Body of pancreas (tissue), 4 donors: ENCODE data around the gene BCL2L2. TPM values are rescaled to one million over a fixed set of nuclear protein-coding genes. Genes with fewer than 3 reads are reported as not detected.
A peak's percentile ranks its signal among the peaks of the same experiment; 100 is the strongest.

Source experiments
- ATAC-seq: fragments of 150-250 bp; one replicate; pipeline ENCODE4 v1.9.1; 2016
- DNase-seq, 4 donors: peaks; one replicate each; pipeline ENCODE4 v3.0.0-alpha.2; 2019
- H3K27ac ChIP-seq, 4 donors: fragments of 200-600 bp; sonication (generic); 1 replicate in 3 of 4; 2 replicates in 1 of 4; pipeline versions ENCODE4 v1.5.1 to v1.6.1; 2016 to 2019; ENCODE audit warnings: mild to moderate bottlenecking in 1 of 4, mixed read lengths in 1 of 4, moderate library complexity in 1 of 4
- H3K27me3 ChIP-seq, 2 donors: fragments of 200-600 bp; sonication (generic); one replicate each; pipeline ENCODE4 v1.6.0; 2016; ENCODE audit warnings: mild to moderate bottlenecking in 1 of 2
- H3K36me3 ChIP-seq, 2 donors: fragments of 200-600 bp; sonication (generic); replicated peaks in 1 of 2; 2 replicates each; pipeline ENCODE4 v1.5.1; 2016; ENCODE audit warnings: low read depth in 2 of 2; ENCODE audit not compliant: insufficient read depth in 1 of 2
- H3K4me1 ChIP-seq: fragments of 200-600 bp; sonication (generic); one replicate; pipeline ENCODE4 v1.6.0; 2016
- H3K4me3 ChIP-seq, 2 donors: fragments of 200-600 bp; sonication (generic); 1 replicate in 1 of 2; 2 replicates in 1 of 2; pipeline ENCODE4 v1.5.1; 2016 to 2019
- H3K9me3 ChIP-seq, 3 donors: fragments of 200-600 bp; sonication (generic); 1 replicate in 2 of 3; 2 replicates in 1 of 3; pipeline ENCODE4 v1.5.1; 2016
- POLR2A ChIP-seq, 3 donors: fragments of 450-650 bp; IDR thresholded peaks; one replicate each; pipeline ENCODE4 v1.6.1; 2016; ENCODE audit warnings: antibody characterized with exemption in 3 of 3, mild to moderate bottlenecking in 2 of 3
- WGBS, 2 donors: methylation state at CpG; one replicate each; pipeline ENCODE4 v1.1.5; 2017; 5-methylcytosine and 5-hydroxymethylcytosine counted together
- intact Hi-C: fragments of 100-400 bp; cut with DNase I; formaldehyde crosslinking; loops from one replicate; pipeline ENCODE4 v1.15.1; 2023
- total RNA-seq, 2 donors: library from RNA; depleted of rRNA; stranded (reverse); fragments of >200 nt; gene quantifications; one replicate each; pipeline ENCODE4 v1.1.0, GENCODE V29; 2016
- TF ChIP-seq, protein P1 (sequence below), 7 experiments: fragments of 450-650 bp in 4 of 7; fragments of 200-600 bp in 3 of 7; sonication (generic) in 3 of 7; IDR thresholded peaks; one replicate each; pipeline ENCODE4 v1.5.1; 2016 to 2019; ENCODE audit warnings: antibody characterized with exemption in 7 of 7

Gene BCL2L2
- total RNA-seq, 2 donors from 2014 or later, result 25.4 to 73.2 TPM

DNA sequence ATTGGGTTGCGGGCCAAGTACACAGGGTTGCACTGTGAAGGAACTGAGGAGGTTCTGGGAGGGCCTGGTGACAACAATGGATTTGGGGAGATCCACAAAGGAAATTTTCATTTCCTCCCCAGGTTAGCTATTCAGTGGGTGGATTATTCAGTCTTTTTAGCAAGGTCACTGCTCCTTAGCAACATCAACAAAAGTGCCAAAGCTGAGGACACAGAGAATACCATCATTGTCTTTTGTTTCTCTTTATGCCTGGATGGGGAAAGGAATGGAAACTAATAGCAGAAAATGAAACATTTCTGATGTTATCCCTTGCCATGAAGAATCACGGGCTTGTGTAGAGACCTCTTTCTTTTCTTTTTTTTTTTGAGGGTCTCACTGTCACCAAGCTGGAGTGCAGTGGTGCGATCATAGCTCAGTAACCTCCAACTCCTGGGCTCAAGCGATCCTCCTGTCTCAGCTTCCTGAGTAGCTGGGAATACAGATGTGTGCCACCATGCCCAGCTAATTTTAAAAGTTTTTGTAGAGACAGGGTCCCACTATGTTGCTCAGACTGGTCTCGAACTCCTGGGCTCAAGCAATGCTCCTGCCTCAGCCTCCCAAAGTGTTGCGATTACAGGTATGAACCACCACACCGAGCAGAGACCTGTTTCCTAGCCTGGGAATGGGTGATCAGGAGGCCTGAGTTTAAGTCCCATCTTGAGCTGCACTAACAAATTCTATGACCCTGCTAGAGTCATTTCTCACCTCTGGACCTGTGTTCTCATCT, 10.4 kb upstream of the BCL2L2 start:
- H3K27me3 ChIP-seq, result no peaks in the 10 kb centered on the region
- H3K4me3 ChIP-seq, result no peak overlapping the region
- WGBS, 2 donors, result 89 to 90% methylated on average over 7 of the region's 7 CpGs
- H3K36me3 ChIP-seq, result no peaks in the 10 kb centered on the region
- H3K9me3 ChIP-seq, result no peaks in the 10 kb centered on the region
- DNase-seq (no peak), ATAC-seq (no peak)
- intact Hi-C loops, result no loop called here
- H3K27ac ChIP-seq, result no peak overlapping the region
- peaks cover 30% of the 10 kb centered on the region for H3K4me1 ChIP-seq
- TF ChIP-seq, protein P1, sequence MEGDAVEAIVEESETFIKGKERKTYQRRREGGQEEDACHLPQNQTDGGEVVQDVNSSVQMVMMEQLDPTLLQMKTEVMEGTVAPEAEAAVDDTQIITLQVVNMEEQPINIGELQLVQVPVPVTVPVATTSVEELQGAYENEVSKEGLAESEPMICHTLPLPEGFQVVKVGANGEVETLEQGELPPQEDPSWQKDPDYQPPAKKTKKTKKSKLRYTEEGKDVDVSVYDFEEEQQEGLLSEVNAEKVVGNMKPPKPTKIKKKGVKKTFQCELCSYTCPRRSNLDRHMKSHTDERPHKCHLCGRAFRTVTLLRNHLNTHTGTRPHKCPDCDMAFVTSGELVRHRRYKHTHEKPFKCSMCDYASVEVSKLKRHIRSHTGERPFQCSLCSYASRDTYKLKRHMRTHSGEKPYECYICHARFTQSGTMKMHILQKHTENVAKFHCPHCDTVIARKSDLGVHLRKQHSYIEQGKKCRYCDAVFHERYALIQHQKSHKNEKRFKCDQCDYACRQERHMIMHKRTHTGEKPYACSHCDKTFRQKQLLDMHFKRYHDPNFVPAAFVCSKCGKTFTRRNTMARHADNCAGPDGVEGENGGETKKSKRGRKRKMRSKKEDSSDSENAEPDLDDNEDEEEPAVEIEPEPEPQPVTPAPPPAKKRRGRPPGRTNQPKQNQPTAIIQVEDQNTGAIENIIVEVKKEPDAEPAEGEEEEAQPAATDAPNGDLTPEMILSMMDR (IDR thresholded peaks at IDR 0.05), result no peak
- no peak for TF ChIP-seq POLR2A (IDR thresholded peaks at IDR 0.05)

DNA sequence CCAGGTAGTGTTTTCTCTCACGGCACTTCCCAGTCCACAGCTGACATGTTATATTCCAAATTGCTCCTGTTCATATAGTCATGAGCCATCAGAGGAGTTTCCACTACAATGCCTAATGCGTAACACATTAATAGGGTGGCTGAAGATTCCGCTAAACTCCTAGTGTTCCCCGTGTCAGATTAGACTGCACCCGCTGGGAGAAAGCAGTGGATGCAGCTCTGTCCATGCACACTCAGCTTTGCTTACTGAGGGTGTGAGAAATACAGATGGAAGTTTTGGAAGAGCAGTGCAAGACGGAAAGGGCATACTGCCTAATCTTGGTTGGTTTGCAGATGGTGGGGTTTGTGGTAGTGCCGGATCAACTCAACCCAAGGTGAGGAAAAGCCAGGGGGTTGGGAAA, 9.5 kb upstream of the BCL2L2 start:
- Histone ChIP-seq H3K36me3 (no peaks in the 10 kb centered on the region), H3K27me3 (no peaks in the 10 kb centered on the region), H3K9me3 (no peaks in the 10 kb centered on the region), H3K4me3 (no peak overlapping the region), H3K27ac (no peak overlapping the region), H3K4me1 (peaks cover 30% of the 10 kb centered on the region)
- intact Hi-C loops, result no loop called here
- DNase-seq (no peak), ATAC-seq (no peak)
- 84 to 85% methylated on average over 4 to 7 of the region's 7 CpGs for WGBS, 2 donors
- TF ChIP-seq POLR2A (IDR thresholded peaks at IDR 0.05), result no peak
- TF ChIP-seq, protein P1 (IDR thresholded peaks at IDR 0.05), result no peak

DNA sequence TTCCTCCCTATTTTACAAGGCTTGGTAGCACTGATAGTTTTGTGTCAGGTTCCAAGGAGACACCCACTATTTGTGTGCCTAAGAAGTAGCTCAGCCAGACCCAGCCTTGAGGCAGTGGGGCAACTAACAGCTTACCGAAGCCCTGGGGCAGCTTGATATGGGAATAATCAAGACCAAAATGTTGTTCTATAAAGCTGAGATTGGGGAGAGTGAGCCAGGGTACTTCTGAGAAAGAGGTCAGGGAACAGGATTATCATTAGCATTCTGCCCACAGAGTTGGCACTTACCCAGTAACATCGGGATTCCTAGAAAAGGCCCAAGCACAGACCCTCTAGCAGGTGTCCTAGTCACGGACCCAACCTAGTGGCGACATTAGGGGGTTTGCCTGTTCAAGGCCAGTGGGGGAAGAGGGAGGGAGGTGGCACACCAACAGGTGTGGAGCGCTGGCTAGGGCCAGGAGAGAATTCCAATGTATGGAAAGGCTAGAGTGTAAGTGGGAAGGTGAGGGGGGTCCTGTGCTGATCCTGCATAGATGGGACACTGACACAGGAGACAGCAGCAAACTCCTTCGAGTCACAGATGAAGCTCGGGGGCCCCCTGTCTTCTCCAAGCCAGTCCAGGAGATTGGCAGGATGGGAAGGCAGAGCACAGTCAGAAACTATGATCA, 8.9 kb upstream of the BCL2L2 start:
- intact Hi-C loops, result no loop called here
- ATAC-seq (no peak), DNase-seq (no peak)
- H3K36me3 ChIP-seq, result no peaks in the 10 kb centered on the region
- H3K9me3 ChIP-seq, result no peaks in the 10 kb centered on the region
- no peak overlapping the region for H3K4me3 ChIP-seq
- no peaks in the 10 kb centered on the region for H3K27me3 ChIP-seq
- H3K27ac ChIP-seq, result no peak overlapping the region
- WGBS, 2 donors, result 75 to 84% methylated on average over 7 of the region's 7 CpGs
- TF ChIP-seq, protein P1 (IDR thresholded peaks at IDR 0.05), result no peak
- no peak for TF ChIP-seq POLR2A (IDR thresholded peaks at IDR 0.05)
- H3K4me1 ChIP-seq, result peaks cover 31% of the 10 kb centered on the region

DNA sequence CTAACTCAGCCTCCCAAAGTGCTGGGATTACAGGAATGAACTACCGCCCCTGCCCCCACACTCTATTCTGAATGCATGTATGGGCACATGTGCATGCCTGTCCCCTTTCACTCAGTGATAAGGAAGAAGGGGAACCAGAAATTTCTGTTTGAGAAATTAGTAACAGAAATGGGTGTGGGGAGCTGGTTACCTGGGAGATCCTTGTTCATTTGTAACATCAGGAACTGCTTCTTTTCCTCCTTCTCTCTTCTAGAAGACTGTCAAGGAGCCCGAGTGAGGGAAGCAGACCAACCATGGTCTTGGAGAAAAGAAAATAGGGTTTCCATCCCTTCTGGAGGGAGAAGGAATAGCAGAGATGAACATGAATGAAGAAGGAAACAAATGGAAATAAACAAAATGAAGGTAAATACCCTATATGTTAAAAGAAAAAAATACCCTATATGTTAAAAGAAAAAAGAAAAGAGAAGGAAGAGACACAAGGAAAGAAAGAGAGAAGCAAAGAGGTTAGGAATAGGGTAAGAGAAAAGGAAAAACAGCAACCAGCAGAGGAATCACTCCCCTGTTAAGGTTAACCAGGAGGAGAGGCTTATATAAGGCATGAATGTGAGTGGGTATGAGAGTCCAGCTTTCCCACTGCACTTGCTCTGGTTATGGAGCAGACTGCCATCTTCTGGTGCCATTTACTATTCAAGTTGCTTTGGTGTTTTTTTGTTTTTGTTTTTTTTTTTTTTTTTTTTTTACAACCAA, 7.2 kb upstream of the BCL2L2 start:
- Histone ChIP-seq H3K27me3 (no peaks in the 10 kb centered on the region), H3K36me3 (no peaks in the 10 kb centered on the region), H3K9me3 (no peaks in the 10 kb centered on the region), H3K4me1 (peaks cover 36% of the 10 kb centered on the region), H3K27ac (peak overlapping the region in 1 of 4 donors; percentile 99), H3K4me3 (no peak overlapping the region)
- peak in 1 of 4 donors; percentile 30 for DNase-seq
- TF ChIP-seq POLR2A (IDR thresholded peaks at IDR 0.05), result no peak
- TF ChIP-seq, protein P1 (IDR thresholded peaks at IDR 0.05), result peak in 3 of 7 experiments; percentile 14 to 37 (median 32)
- intact Hi-C loops, result no loop called here
- 55 to 62% methylated on average over 2 of the region's 2 CpGs for WGBS, 2 donors
- ATAC-seq, result no peak
